Right renal pelvis (tissue), 4 donors: ENCODE data around the gene ILDR1. TPM values are rescaled to one million over a fixed set of nuclear protein-coding genes. Genes with fewer than 3 reads are reported as not detected.

Source experiments
- DNase-seq, 4 donors: peaks; one replicate each; pipeline ENCODE4 v3.0.0-alpha.2; 2013; ENCODE audit warnings: low read depth in 4 of 4, low spot score in 3 of 4, missing footprints in 1 of 4
- polyA plus RNA-seq, 4 donors: library from polyadenylated mRNA; unstranded; fragments of 120-200 nt; gene quantifications; one replicate each; pipeline ENCODE4 v1.2.1, GENCODE V29; 2013; ENCODE audit not compliant: insufficient read length in 4 of 4

The ILDR1 gene
- polyA plus RNA-seq, 4 donors = 8.2 to 10.5 (median 8.9) TPM

DNA sequence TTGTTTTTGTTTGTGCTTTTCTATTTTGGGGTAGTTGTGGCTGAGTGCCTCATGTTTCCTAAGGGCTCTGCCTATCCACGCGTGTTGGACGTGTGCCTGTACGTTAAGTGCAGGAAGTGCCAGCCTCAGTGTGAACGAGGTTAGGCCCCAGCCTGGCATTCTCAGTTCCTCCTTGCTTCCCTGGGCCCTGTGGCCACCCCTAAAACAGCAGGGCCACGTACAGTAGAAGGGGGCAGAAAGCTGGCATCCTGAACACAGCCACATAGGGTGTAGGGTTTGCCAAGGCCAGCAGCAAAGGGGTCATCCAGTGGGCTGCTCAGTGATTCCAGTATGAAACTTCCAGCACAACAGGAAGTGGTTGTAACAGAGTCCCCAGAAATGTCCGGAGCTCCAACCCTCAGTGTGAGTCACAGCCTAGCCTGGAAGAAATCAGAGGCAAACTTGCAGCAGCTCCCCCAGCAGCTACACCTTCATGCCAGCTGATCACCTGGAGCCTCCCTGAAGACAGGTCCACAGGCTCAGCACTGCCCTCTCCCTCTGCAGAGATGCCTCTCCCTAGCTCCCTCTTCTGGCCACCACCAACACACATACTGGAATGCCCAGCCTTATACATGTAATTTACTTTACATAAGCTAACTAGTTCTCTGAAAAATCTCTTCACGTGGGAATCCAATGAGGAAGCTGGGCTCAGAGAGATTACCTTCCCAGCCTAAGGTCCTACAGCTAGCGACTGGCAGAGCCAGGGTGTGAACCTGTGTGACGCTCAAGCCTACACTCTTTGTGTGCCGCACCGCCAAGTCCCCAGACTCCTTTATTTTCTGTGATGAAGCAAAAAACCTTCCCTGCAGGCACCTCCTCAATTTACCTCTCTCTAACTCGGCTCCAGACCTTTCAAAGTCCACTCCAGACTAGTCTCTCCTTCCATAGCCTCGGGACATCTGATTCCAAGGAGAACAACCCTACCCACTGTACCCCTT, 26.6 kb downstream of the ILDR1 start:
- no peak for DNase-seq

DNA sequence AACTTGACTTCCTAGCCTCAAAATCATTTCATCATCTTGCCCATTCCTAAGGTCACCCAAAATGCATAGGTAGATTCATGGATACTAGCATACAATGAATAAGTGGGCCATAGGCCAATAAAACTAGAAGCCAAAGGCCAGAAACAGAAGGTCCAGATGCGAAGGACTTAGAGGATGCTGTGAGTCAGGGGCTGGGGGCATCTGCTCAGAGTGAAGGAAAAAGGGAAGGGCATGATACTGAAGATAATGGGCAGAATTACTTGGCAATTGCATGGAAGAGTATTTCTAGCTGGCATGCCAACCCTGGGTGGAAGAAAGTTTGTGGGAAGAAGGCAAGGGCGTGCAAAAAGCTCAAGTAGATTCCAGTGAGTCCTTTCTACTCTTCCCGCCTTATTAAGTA, 27.5 kb downstream of the ILDR1 start:
- DNase-seq = no peak

DNA sequence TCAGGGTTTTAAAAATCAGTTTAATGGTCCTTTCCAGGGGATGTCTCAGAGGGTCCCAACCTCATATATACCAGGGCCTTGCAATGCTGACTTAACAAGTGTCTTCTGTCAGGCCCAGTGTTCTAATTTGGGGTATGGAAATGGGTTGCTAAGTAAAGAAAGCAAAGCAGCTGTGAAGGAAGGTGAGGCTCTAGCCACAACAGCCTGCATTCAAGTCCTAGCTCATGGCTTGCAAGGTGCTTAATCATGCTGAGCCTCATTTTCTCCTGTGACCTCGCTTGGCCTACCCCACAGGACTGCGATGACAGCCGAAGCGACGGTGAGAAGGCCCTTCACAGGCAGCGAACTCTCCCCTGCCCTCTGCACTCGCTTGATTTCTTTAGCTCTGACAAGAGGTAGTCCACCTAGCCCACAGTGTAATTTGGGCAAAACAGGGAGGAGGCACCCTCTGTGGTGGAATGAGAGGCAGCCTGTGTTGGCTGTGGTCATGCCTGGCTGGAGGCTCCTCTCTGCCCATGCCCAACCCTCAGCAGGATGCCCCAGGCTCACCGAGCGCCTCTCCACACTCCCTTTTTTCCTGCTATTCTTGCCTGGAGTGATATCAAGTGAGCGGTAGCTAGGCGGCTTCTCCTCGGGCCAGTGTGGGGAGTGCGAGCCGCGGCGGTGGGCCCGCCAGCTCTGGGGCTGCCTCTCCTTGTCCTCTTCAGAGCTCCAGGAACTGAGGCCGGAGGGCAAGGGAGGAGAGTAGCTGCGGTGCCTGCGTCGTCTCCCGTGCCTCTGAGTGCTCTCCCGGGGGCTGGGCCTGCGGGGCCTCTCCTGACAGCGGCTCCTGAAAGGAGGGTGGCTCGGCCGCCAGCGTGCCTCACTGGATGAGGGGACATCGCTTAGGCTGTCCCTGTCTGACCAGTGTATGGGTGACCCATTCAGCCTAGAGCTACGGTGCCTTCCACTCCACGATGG, 29.2 kb downstream of the ILDR1 start:
- no peak for DNase-seq

- DNase-seq = no peak
Observed at GRCh38 chr3:121989943-121990342, 32.1 kb downstream of the ILDR1 start.

GRCh38 chr3:121988146-121988545, 33.9 kb downstream of the ILDR1 start:
- DNase-seq = no peak

- DNase-seq = no peak
Observed at GRCh38 chr3:121985846-121986245, 36.2 kb downstream of the ILDR1 start.

- DNase-seq = no peak
Observed at GRCh38 chr3:121981473-121981872, 40.6 kb downstream of the ILDR1 start.

- no peak for DNase-seq
Observed at GRCh38 chr3:121980450-121980796, 41.6 kb downstream of the ILDR1 start.

DNA sequence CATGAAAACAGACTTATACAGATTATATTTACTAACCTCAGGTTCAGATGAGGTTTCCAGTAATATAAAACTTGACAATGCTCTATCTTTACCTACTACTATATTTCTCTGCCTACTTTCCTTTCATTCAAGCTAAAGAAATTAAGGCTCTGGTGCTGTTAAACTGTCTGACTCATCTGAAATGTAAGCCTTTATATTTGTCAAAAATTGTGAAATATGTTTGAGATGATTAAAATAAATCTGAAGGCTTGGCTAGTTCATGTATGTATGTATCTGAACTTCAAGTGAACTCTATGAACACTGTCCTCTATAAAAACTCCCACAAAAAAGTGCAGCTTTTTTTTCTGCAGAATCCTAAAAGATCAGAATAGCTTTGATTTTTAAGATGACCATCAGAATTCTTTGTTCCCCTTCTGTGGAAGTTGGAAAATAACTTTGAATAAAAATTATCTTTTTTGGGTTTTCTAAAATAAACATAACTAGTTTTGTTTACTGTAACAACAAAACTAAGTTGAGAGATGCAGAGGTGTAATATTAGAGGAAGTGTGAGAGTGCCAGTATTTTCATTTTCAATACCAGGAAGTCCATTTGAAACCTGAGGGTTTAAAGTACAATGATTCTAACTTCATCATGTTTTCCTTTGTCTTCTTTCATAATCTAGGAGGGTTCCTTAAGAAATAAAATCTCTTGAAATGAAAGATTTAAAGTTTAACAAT, 42.2 kb downstream of the ILDR1 start:
- no peak for DNase-seq

DNA sequence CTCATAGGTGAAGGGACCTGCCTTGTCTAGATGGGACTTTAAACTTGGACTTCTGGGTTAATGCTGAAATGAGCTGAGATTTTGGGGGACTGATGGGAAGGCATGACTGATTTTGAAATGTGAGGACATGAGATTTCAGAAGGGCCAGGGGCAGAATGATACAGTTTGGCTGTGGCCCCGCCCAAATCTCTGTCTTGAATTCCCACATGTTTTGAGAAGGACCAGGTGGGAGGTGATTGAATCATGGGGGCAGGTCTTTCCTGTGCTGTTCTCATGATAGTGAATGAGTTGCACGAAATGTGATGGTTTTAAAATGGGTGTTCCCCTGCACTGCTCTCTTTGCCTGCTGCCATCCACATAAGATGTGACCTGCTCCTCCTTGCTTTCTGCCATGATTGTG, 42.8 kb downstream of the ILDR1 start:
- no peak for DNase-seq

- no peak for DNase-seq
Observed at GRCh38 chr3:121976727-121977126, 45.3 kb downstream of the ILDR1 start.

DNA sequence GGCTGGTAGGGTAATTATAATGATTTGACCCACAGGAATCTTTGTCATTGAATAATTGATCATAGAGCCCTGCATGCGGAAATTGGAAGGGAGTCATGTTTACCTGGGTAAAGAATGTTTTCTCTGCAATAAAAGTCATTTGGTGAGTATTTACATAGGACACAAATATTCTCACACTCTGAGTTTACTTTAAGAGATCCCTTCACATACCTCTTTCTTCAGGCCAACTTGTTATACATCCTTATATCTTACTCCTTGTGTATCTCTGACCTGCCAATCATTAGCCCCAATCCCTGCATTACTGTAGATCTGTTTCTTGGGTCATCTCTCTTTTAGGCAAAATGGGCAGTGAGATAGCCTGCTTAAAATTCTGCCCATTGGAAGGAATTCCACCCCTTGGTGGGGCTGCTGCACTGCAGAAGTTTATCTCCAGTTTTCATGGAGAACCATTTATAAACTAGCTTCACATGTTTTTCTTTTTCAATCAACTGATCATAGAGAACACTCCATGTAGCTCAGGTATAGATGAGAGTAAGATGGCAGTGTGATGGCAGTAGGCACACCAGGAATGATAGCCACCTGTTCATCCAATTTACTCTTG, 46.2 kb downstream of the ILDR1 start:
- no peak for DNase-seq

DNA sequence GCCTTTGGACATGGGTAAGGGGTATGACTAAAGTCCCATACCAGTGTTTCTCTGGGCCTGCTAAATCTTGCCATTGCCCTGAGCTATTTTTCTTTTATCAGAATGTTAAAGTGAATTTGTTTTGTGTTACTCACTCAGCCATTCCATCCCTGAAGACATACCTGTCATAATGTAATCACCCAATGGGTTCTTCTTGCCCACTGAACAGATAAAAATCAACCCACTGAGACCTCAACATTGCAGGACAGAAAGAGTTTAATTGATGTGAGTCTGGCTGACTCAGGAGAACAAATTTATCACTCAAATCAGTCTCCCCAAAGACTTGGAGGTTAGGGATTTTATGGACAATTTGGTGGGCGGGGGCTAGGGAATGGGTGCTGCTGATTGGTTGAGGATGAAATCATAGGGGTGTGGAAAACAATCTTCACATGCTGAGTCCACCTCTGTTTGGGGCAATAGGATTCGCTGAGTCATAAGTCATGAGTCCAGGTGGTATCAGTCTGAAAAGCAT, 47.4 kb downstream of the ILDR1 start:
- DNase-seq = no peak

- DNase-seq = peak in 2 of 4 donors; percentile 31 to 36
Observed at GRCh38 chr3:121970047-121970446, 52.0 kb downstream of the ILDR1 start.

DNA sequence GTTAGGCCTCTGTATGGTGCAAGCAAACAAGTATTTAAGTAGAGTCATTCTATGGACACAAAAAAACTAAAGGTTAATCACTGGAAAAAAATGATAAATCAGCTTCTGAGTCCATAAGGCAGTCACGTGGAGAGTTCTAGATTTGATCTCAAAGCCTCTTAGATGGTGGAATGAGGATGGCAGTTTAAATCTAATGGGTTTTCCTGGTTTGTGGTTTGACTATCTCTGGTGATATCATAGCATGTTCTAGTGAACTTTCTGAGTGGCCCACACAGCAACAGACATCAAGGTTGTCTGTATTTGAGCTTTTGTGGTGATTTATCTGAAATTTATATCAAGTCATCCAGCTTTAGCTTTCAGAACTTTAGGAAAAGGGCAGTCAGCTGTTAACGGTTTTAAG, 52.4 kb downstream of the ILDR1 start:
- no peak for DNase-seq

DNA sequence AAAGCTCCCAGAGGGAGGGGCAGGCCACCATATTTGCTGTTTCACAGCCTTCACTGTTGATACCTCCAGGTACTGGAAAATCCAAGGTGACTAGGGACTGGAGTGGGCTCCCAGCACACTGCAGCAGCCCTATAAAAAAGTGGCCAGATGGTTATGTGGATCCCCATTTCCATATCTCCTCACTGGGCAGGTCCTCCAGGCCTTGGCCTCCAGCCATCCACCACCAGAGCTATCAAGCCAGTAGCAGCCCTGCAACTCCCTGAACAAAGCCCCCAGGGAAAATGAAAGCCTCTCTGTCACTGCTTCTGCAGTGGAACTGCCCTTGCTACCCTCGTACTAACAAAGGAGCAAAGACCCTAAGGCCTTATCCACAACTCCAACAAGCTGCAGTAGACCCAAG, 58.4 kb downstream of the ILDR1 start:
- no peak for DNase-seq

- no peak for DNase-seq
Observed at GRCh38 chr3:121962443-121962842, 59.6 kb downstream of the ILDR1 start.

- no peak for DNase-seq
Observed at GRCh38 chr3:121961283-121961682, 60.8 kb downstream of the ILDR1 start.

GRCh38 chr3:121958801-121959200, 63.2 kb downstream of the ILDR1 start:
- DNase-seq = no peak
